NB4 (cell line): ENCODE results near the gene ITPK1.
"Not testable (repeated sequence)": the region's sequence is repeated elsewhere in the genome, so short reads cannot be mapped to it uniquely, and the experiment has no call there.

ENCODE experiments used
- DNase-seq: peaks from one replicate; pipeline ENCODE4 v3.0.0; 2010; ENCODE audit warnings: low read depth
- H3K4me3 ChIP-seq: one replicate; pipeline ENCODE4 v1.5.1; 2011; ENCODE audit warnings: mild to moderate bottlenecking, low read depth, low read length, moderate library complexity
- MYC ChIP-seq: IDR thresholded peaks from 2 replicates; pipeline ENCODE4 v1.6.1; 2011; ENCODE audit warnings: low read depth, low read length
- POLR2A ChIP-seq: IDR thresholded peaks from 2 replicates; pipeline ENCODE4 v1.6.1; 2011; ENCODE audit warnings: mild to moderate bottlenecking; ENCODE audit not compliant: insufficient read length; ENCODE audit errors: extremely low read depth
- TF ChIP-seq, protein P1 (sequence below): IDR thresholded peaks from 2 replicates; pipeline ENCODE4 v1.6.1; 2011; ENCODE audit warnings: low read depth, low read length
- TF ChIP-seq, protein P2 (sequence below): IDR thresholded peaks from one replicate; pipeline ENCODE4 v1.5.1; 2012; ENCODE audit warnings: low read depth, low read length

The ITPK1 gene

DNA sequence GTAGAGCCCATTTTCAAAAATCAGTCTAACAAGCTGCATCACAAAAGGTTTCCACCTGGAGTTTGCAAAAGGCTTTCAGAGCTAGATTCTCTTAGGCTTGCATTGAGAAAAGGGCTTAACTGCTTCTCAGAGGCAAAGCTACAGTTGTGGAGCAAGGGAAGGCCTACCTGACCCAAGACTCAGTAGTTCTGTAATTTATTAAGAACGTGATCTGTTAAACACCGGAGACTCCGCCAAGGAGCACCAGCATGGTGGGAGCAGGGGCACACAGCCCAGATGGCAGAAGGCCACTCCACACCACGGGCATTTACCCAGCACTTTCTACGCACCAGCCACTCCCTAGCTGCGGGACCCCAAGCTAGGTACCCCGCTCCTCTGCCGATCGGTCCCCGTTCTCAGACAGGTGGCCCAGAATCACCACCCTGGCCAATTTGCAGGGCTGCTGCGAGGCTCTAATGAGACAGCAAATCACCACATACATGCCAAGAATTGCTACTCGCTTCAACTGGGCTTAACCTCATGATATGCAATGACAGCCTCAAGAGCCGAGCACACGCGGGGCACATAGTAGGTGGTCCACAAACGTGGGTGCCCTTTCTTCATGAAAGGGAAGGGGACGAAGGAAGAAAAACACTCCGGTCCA lies 1.5 kb downstream of the ITPK1 start:
- H3K4me3 ChIP-seq = peak overlapping the region; percentile 69
- TF ChIP-seq, protein P1, sequence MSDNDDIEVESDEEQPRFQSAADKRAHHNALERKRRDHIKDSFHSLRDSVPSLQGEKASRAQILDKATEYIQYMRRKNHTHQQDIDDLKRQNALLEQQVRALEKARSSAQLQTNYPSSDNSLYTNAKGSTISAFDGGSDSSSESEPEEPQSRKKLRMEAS = no peak
- TF ChIP-seq MYC = no peak
- no peak for TF ChIP-seq POLR2A
- TF ChIP-seq, protein P2, sequence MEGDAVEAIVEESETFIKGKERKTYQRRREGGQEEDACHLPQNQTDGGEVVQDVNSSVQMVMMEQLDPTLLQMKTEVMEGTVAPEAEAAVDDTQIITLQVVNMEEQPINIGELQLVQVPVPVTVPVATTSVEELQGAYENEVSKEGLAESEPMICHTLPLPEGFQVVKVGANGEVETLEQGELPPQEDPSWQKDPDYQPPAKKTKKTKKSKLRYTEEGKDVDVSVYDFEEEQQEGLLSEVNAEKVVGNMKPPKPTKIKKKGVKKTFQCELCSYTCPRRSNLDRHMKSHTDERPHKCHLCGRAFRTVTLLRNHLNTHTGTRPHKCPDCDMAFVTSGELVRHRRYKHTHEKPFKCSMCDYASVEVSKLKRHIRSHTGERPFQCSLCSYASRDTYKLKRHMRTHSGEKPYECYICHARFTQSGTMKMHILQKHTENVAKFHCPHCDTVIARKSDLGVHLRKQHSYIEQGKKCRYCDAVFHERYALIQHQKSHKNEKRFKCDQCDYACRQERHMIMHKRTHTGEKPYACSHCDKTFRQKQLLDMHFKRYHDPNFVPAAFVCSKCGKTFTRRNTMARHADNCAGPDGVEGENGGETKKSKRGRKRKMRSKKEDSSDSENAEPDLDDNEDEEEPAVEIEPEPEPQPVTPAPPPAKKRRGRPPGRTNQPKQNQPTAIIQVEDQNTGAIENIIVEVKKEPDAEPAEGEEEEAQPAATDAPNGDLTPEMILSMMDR = no peak
- peak; percentile 26 for DNase-seq

DNA sequence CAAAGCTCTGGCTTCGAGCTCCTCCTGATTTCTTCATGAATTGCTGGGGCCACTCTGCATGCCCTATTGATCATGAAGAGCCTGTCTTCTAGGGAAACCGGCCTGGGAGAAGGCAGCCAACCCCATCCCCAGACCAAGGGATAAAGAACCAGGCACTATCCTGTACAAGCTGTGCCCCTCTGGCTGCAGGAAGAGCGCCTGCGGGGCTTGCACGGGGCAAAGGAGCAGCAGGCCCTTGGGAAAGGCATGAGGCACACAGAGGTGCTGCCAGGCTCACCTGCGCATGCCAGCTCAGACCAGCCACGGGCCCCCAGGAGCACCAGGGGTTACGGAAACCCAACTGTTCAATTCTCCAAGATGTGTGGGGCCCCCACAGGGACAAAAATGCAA lies 2.1 kb downstream of the ITPK1 start:
- peak overlapping the region; percentile 69 for H3K4me3 ChIP-seq
- TF ChIP-seq POLR2A = no peak
- TF ChIP-seq MYC = no peak
- TF ChIP-seq, protein P1 = no peak
- TF ChIP-seq, protein P2 = no peak
- no peak for DNase-seq

DNA sequence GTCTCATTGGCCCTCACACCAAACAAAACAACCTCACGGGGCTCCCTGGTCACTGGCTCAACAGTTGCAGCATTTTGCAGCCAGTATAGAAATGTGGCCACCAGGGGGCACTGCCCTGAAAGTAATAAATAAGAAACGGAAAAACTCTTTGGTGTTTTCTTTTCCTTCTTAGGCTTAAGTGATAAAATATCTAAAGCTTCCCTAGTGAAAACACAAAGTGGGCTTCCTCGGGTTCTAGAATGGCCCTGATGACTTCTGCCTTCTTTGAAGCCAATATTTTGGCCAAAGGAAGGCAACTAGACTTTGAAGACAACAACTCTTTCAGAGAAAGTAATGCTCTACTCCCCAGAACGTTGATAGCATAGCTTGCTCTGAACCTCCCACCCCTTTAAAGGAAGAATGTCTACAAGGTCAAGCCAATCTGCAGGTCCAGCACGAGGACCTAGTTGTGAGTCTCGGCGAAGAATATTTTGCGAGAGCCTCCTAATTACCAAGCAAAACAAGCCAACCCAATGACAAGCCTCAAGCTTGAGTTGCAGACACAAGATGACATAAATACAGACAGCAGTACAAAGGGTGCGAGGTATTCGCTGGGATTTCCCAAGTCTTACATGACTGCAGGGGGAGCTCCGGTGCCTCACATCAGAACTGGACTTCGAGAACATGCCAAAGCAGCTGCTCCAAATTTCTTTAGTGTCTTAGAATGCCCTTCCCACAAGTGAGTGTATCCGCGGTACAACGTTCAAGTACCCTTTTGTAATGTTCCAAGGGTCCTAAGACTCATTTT lies 2.6 kb downstream of the ITPK1 start:
- peak; percentile 85 for DNase-seq
- no peak for TF ChIP-seq MYC
- TF ChIP-seq, protein P2 = peak; percentile 70
- TF ChIP-seq, protein P1 = peak; percentile 62
- TF ChIP-seq POLR2A = no peak
- peak overlapping the region; percentile 69 for H3K4me3 ChIP-seq

DNA sequence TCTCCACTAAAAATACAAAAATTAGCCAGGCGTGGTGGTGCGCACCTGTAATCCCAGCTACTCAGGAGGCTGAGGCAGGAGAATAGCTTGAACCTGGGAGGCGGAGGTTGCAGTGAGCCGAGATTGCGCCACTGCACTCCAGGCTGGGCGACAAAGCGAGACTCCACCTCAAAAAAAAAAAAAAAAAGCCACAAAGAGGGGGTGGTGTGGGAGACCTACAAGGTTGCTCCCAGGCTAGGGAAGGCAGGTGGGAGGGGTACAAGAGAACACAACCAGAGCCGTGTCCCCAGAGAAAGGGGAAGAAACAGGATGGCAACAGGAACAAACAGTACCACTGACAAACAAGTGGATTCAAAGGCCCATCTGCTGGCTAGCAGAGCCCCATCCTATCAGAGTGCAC lies 4.2 kb downstream of the ITPK1 start:
- not testable (repeated sequence) for H3K4me3 ChIP-seq
- peak; percentile 65 for DNase-seq

DNA sequence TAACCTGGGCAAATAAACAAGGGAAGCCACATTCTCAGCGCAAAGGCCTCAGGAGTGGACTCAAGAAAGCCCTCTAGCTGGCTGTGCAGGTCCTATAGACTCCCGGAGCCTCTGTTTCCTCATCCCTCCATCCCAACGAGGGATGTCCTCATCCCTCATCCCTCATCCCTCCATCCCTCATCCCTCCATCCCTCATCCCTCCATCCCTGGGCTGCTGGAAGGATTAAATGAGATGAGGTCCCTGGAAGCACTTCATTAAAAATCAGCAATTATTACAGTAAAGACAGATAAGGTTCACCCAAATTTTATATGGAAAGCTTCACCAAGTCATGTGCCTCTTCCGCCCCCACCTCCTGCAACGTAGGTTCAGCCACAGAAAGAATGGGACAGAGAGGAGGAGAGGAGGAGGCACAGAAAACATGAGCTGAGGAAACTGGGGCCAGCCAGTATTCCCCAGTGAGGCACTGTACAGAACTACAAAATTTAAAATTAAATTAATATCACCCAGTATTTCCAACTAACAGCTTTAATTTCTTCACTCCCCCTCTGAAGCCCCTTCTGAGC lies 4.8 kb downstream of the ITPK1 start:
- TF ChIP-seq POLR2A (no peak), MYC (no peak)
- TF ChIP-seq, protein P2 = no peak
- TF ChIP-seq, protein P1 = no peak
- no peak for DNase-seq
- H3K4me3 ChIP-seq = no peak overlapping the region
